Fibroblast of lung (primary cell): ENCODE results near the gene C16orf95. TPM values are rescaled to one million over a fixed set of nuclear protein-coding genes. Genes with fewer than 3 reads are reported as not detected.

ENCODE experiments used
- DNase-seq, 2 donors: peaks; one replicate each; pipeline versions ENCODE4 v3.0.0 to v3.0.0-alpha.2; 2010; ENCODE audit warnings: low read depth in 2 of 2
- H2AFZ ChIP-seq: 2 replicates; pipeline ENCODE4 v1.5.1; 2012; ENCODE audit warnings: low read length, control low read depth, inconsistent platforms
- H3K27ac ChIP-seq: 2 replicates; pipeline ENCODE4 v1.5.1; 2011; ENCODE audit warnings: low read length, control low read depth; ENCODE audit not compliant: insufficient read depth
- H3K27me3 ChIP-seq: 2 replicates; pipeline ENCODE4 v1.5.1; 2011; ENCODE audit warnings: mild to moderate bottlenecking, low read length; ENCODE audit not compliant: control insufficient read depth, insufficient read depth
- H3K36me3 ChIP-seq: 2 replicates; pipeline ENCODE4 v1.5.1; 2011; ENCODE audit warnings: low read length; ENCODE audit not compliant: control insufficient read depth, insufficient read depth
- H3K4me1 ChIP-seq: 2 replicates; pipeline ENCODE4 v1.5.1; 2011; ENCODE audit warnings: low read length; ENCODE audit not compliant: control insufficient read depth, insufficient read depth; ENCODE audit errors: extremely low read depth
- H3K4me2 ChIP-seq: 2 replicates; pipeline ENCODE4 v1.5.1; 2011; ENCODE audit warnings: low read length, control low read depth; ENCODE audit not compliant: insufficient read depth; ENCODE audit errors: extremely low read depth
- H3K4me3 ChIP-seq, 4 experiments: fragments of 200-600 bp in 1 of 4; sonication (generic) in 1 of 4; replicated peaks in 1 of 4; 2 replicates each; pipeline ENCODE4 v1.5.1; 2011 to 2016; ENCODE audit warnings: low read length in 4 of 4, low read depth in 3 of 4, mild to moderate bottlenecking in 3 of 4, control low read depth in 2 of 4, inconsistent platforms in 1 of 4, mixed read lengths in 1 of 4; ENCODE audit not compliant: insufficient read depth in 1 of 4; ENCODE audit errors: control extremely low read depth in 1 of 4
- H3K79me2 ChIP-seq: 2 replicates; pipeline ENCODE4 v1.5.1; 2012; ENCODE audit warnings: mild to moderate bottlenecking, low read length, inconsistent platforms; ENCODE audit not compliant: control insufficient read depth, insufficient read depth
- H3K9ac ChIP-seq: 2 replicates; pipeline ENCODE4 v1.5.1; 2011; ENCODE audit warnings: mild to moderate bottlenecking, low read length, control low read depth; ENCODE audit not compliant: insufficient read depth
- H3K9me3 ChIP-seq: 2 replicates; pipeline ENCODE4 v1.5.1; 2012; ENCODE audit warnings: low read depth, low read length; ENCODE audit not compliant: control insufficient read depth, insufficient read depth
- H4K20me1 ChIP-seq: 2 replicates; pipeline ENCODE4 v1.5.1; 2011; ENCODE audit warnings: low read length; ENCODE audit not compliant: control insufficient read depth, insufficient read depth; ENCODE audit errors: extremely low read depth
- CTCF ChIP-seq, 2 donors: IDR thresholded peaks in 1 of 2; conservative IDR thresholded peaks in 1 of 2; 1 replicate in 1 of 2; 2 replicates in 1 of 2; pipeline ENCODE4 v1.5.1; 2011 to 2012; ENCODE audit warnings: low read length in 2 of 2, control low read depth in 1 of 2, inconsistent platforms in 1 of 2, low read depth in 1 of 2, mild to moderate bottlenecking in 1 of 2
- EZH2 ChIP-seq: IDR thresholded peaks from 2 replicates; pipeline ENCODE4 v1.5.1; 2012; ENCODE audit warnings: low read length, control low read depth, mild to moderate bottlenecking; ENCODE audit errors: missing control alignments
- polyA plus RNA-seq, 2 donors: library from polyadenylated mRNA; depleted of rRNA in 1 of 2; stranded (reverse) in 1 of 2; unstranded in 1 of 2; fragments of >200 nt; gene quantifications; 2 replicates each; pipeline ENCODE4 v1.2.1, GENCODE V29; 2011 to 2012; ENCODE audit warnings: missing spikeins in 1 of 2
- total RNA-seq: library from RNA; depleted of rRNA; stranded (reverse); fragments of >200 nt; gene quantifications from 2 replicates; pipeline ENCODE4 v1.2.1, GENCODE V29; 2014

The C16orf95 gene
- total and polyA plus RNA-seq, 2 donors (not counting 1 experiment from before 2014, with no cell fraction given): 1.3 to 5.4 TPM

DNA sequence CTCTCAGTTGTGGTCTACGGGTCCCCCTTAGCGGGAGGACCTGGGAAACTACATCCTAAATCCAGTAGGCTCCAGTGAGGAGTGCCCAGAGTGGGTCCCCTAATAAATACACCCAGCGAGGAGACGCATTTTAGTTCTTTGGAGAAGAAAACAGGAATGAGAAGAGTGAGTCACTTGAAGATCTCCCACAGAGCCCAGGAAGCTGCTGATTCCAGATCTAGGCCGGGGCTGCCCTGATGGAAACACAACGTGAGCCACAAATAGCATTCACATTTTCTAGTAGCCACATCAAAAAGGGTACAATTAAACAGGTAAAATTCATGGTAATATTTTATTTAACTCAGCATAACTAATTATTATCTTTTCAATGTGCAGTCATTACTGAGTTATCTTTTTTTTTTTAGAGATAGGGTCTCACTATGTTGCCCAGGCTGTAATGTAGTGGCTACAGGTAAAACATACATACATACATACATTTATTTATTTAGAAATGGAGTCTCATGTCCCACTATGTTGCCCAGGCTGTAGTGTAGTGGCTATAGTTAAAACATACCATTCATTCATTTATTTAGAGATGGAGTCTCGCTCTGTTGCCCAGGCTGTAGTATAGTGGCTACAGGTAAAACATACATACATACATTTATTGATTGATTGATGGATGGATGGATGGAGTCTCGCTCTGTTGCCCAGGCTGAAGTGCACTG is 44.9 kb upstream of the C16orf95 start:
- H3K27ac ChIP-seq: no peak overlapping the region
- peaks cover 15% of the 10 kb centered on the region for H3K79me2 ChIP-seq
- no peak overlapping the region for H3K9ac ChIP-seq
- no peak overlapping the region for H3K4me2 ChIP-seq
- H3K27me3 ChIP-seq: no peaks in the 10 kb centered on the region
- H3K4me1 ChIP-seq: peaks cover 7% of the 10 kb centered on the region
- peaks cover 10% of the 10 kb centered on the region for H3K36me3 ChIP-seq
- H3K9me3 ChIP-seq: no peaks in the 10 kb centered on the region
- peak in 1 of 2 donors; percentile 25 for DNase-seq
- H4K20me1 ChIP-seq: no peaks in the 10 kb centered on the region
- H3K4me3 ChIP-seq: no peak overlapping the region
- TF ChIP-seq CTCF (conservative IDR thresholded peaks at IDR 0.05 in 1 of 2, IDR thresholded peaks at IDR 0.05 in 1 of 2; ENCODE audit: low read depth in 1 of 2, low read length in 2 of 2) (no peak), EZH2 (no peak)
- H2AFZ ChIP-seq: no peak overlapping the region

- Histone ChIP-seq H3K9ac (no peak overlapping the region), H3K4me1 (peaks cover 7% of the 10 kb centered on the region), H3K27me3 (no peaks in the 10 kb centered on the region), H3K4me2 (no peak overlapping the region), H3K9me3 (no peaks in the 10 kb centered on the region), H4K20me1 (no peaks in the 10 kb centered on the region), H3K79me2 (peaks cover 15% of the 10 kb centered on the region), H3K27ac (no peak overlapping the region), H3K4me3 (no peak overlapping the region), H2AFZ (no peak overlapping the region), H3K36me3 (peaks cover 10% of the 10 kb centered on the region)
- no peak for DNase-seq
- TF ChIP-seq EZH2 (no peak), CTCF (conservative IDR thresholded peaks at IDR 0.05 in 1 of 2, IDR thresholded peaks at IDR 0.05 in 1 of 2; ENCODE audit: low read depth in 1 of 2, low read length in 2 of 2) (no peak)
Measured at GRCh38 chr16:87360862-87361610, 43.8 kb upstream of the C16orf95 start.

GRCh38 chr16:87359121-87359520 is 41.9 kb upstream of the C16orf95 start:
- Histone ChIP-seq H4K20me1 (no peaks in the 10 kb centered on the region), H3K27me3 (no peaks in the 10 kb centered on the region), H3K36me3 (peaks cover 10% of the 10 kb centered on the region), H3K4me1 (peaks cover 3% of the 10 kb centered on the region), H3K79me2 (peaks cover 11% of the 10 kb centered on the region), H3K4me2 (no peak overlapping the region), H3K4me3 (no peak overlapping the region), H3K27ac (no peak overlapping the region), H3K9me3 (no peaks in the 10 kb centered on the region), H3K9ac (no peak overlapping the region), H2AFZ (no peak overlapping the region)
- no peak for TF ChIP-seq CTCF (conservative IDR thresholded peaks at IDR 0.05 in 1 of 2, IDR thresholded peaks at IDR 0.05 in 1 of 2; ENCODE audit: low read depth in 1 of 2, low read length in 2 of 2)
- no peak for TF ChIP-seq EZH2
- no peak for DNase-seq
